Eye (tissue), 1 donor: ENCODE measurements around the gene NIPA2.

Experiments
- DNase-seq: peaks from one replicate; pipeline ENCODE4 v3.0.0-alpha.2; 2015

NIPA2 gene

DNA sequence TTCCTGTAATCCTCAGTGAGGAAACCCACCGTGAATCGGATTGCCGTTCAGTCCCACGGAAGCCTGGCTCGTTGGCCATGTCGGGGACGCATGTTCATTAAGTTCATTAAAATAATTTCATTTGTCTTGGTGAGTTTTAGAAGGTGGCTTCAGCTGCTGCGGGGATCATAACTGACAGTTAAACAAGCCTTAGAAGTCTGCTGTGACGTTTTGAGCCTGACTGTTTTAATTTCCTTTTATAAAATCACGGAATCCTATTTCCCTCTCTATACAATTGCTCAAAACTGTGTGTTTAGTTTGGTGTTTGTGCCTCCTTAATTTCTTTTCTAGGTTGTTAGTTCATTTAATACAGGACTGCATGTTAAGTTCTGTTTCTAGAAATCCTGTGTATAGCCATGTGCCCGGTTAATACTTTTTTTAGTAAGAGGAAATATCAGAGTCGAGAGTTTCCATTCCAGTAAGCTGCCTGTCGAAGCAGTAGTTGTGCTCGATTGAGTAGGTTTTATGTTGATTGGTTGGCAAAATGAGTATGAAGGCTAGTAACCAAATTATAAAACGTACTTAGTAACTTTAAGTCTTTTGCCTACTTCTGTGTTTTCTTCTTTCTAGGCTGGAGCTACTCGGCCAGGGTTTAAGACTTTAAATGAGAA, 705 bp downstream of the NIPA2 start:
- DNase-seq: peak; percentile 41

DNA sequence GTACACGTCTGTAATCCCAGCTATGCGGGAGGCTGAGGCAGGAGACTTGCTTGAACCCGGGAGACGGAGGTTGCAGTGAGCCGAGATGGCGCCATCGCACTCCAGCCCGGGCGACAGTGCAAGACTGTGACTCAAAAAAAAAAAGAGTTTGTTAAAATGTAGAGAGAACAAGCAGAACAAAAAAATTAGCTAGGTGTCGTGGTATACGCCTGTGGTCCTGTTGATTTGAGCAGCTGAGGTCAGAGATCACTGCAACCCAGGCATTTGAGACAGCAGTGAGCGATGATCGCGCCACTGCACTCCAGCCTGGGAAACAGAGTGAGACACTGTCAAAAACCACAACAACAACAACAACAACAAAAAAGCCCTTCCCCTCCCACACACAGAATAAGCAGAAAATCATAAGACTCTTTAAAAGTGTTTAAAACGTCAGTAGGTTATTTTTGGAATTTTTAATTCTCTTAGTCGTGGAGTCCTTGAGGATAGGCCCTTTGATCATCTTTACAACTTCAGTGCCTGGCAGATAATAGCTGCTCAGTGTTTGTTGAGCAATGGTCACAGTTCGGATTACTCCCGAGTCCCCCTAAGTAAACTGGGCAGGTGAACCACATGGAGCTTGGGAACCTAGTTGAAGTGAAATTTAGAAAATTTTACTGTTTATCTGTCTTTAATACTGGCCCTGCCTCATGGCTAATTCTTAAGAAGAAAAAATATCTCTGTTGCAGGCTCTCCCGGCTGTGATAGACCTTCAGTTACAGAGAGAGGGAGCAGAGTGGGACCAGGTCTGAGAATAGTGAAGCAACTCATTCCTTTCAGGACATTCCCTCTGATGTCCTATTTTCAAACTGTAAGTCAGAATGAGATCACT, 6.2 kb downstream of the NIPA2 start:
- DNase-seq: no peak

DNA sequence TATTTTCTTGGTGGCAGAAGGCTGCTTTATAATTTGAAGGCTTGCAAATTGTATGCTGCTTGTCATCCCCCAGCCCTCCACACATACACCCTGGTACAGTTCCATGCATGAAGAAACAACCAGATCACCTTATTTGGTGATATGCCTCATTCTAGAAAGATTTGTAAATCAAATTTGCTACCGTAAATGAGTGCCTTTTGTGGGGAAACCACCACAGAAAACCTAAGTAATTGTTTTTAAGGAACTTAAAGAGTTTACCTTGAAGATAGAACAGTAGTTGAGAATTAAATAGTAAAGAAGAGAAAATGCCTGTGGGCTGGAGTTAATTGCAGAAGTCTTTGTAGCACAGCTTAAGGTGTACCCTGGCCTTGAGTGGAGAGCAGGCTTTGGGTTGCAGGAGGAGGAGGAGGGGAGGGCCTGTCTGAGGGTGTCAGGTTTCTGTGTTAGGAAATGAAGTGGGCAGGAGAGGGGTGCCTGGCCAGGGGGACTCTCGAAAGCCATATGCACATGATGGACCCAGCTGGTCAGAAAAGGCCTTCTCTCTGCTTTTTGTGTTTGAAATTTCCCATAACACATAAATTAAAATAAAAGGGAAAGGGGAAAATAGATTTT, 6.9 kb downstream of the NIPA2 start:
- peak; percentile 12 for DNase-seq

GRCh38 chr15:22846073-22846472, 7.6 kb downstream of the NIPA2 start:
- no peak for DNase-seq

- no peak for DNase-seq
Measured at GRCh38 chr15:22850055-22850454, 11.6 kb downstream of the NIPA2 start.

- DNase-seq: no peak
Measured at GRCh38 chr15:22851513-22851912, 13.0 kb downstream of the NIPA2 start.

- no peak for DNase-seq
Measured at GRCh38 chr15:22855791-22856190, 17.3 kb downstream of the NIPA2 start.

DNA sequence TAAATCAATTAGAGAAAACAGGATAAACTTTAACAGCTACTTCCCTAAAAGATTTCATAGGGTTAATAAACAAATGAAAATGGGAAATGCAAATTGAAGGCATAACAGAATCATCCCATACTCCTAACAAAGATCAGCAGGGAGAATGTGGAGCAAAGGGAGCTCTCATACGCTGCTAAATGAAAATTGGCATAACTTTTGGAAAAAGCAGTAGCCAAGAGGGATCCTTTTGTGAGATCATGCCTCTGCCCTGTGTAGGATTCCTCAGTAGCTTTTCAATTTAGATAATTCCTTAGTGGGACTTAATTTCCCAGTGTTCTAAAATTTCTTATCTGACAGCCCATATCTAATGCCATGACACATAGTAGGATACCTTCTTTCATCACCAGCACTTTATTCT, 18.2 kb downstream of the NIPA2 start:
- DNase-seq: no peak

DNA sequence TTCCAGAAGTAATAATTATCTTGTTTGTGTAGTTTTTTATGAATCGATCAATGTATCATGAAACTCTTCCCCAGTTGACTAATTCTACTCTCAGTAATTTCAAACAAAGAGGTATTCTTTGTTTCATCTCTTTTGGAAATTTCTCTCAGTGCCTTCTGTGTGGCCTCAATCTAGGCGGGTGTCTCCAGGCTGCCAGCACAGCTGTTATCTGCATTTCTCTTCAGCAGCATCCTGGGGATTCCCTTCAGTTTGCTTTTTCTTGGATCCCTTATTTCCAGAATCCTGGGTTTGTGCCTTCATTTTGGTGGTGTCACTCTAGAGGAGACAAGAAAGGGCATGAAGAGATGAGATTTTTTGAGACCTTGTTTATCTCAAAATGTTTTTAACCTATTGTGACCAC, 22.7 kb downstream of the NIPA2 start:
- DNase-seq: no peak

DNA sequence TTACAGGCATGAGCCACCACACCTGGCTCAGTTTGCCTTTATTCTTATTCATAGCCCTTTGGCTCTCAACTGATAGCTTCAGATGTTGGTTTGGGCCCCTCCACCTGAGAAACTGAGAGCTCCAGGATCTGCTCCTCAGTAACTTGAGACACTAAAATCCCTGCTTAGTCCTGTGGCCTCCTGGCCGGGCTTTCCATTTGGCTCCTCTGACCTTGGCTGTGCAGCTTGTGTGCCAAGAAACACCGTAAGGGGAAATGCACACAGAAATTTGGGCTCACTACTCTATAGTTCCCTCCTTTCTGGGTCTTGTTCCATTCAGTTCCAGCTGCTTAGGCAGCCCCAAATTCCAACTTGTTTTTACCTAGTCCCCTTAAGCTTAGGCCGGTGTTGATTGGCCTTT, 24.9 kb downstream of the NIPA2 start:
- DNase-seq: no peak

- no peak for DNase-seq
Measured at GRCh38 chr15:22866079-22866478, 27.6 kb downstream of the NIPA2 start.

- DNase-seq: no peak
Measured at GRCh38 chr15:22867886-22868285, 29.4 kb downstream of the NIPA2 start.

- DNase-seq: no peak
Measured at GRCh38 chr15:22868495-22868894, 30.0 kb downstream of the NIPA2 start.

- DNase-seq: no peak
Measured at GRCh38 chr15:22868928-22869327, 30.5 kb downstream of the NIPA2 start.

GRCh38 chr15:22869856-22870255, 31.4 kb downstream of the NIPA2 start:
- no peak for DNase-seq

DNA sequence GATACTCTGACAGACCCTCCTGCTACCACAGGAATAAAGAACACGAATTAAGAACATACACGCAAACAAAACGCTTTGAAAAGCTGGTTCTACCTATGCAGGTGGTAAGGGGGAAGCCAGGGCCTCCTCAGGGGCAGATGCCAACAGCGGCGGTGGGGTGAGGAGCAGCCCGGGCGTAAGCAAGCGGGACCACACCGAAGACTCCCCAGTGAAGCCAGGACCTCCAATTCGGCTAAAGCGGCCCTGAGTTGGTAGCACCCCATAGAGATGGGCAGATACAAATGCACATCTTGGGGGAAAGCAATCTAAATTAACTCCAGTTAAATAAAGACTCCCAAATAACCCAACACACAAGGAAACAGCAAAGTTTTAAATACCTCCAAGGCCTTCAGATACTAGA, 32.4 kb downstream of the NIPA2 start:
- DNase-seq: no peak

- DNase-seq: no peak
Measured at GRCh38 chr15:22871481-22872086, 33.1 kb downstream of the NIPA2 start.

DNA sequence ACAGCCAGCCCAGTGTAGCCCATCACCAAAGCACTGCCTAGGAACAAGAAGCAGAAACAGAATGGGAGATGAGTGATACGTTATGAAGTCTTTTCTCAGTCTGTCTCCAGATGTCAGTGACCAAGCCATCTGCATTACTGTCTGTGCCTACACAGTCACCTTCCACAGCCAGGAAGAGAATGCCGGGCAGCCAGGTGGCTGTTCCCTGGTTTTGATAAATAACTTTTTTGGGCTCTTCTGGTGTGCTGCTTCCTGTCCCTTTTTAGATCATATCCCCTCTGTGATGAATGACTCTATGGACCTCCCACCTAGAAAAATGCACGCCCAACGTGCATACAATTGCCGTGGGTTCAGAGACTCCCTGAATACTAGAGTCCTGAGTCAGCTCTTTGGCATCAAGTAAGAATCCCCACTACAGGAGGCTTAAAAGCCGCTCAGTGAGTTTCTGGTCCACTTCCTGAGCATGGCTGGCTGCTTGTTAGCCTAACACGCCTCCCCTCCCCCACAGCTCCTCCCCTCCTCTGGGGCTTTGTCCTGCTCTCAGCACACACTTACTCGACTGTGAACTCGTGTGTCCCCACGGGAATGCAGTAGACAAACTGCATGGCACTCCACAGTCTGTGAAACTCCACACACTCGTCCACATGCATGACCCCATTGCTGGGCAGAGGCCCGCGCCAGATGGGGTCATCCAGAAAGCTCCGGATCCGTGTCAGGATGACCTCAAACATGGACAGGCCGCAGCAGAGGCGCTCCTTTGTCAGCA, 34.7 kb downstream of the NIPA2 start:
- peak; percentile 64 for DNase-seq

GRCh38 chr15:22873841-22874240, 35.4 kb downstream of the NIPA2 start:
- no peak for DNase-seq

DNA sequence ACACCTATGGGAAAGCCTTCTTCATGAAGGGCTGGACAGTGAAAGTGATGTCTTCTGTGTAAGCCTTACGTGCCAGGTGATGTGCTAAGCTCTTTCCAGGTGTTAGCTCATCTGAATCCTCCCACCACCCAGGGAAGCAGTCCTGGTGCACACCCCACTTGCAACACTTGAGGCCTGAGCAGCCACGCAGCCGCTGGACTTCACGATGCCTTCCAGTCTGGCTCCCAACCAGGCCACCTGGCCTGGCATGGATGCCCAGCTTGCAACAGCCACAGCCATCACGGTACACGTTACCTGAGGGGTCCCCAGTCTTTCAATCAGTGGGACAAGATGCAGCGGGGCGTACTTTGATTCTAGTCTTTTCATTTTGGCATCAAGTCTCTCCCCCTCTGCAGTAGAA, 35.8 kb downstream of the NIPA2 start:
- DNase-seq: no peak

DNA sequence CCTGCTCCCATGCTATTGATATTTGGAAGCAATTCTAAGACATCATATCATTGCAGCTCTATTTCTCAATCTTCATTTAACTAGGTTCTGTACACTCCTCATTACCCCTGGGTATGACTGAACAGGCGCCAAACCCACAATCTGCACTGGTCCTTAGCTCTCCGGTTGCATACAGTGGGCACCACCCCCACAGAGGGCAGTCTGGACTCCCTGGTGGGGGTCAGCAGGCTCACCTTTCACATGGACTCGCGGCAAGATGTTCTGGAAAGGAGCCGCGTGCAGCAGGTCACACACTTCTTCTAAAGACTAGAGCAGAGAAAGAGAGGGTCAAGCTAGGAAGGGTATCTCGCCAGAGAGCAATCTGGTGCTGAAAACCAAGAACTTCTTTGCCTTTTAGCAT, 36.5 kb downstream of the NIPA2 start:
- no peak for DNase-seq

DNA sequence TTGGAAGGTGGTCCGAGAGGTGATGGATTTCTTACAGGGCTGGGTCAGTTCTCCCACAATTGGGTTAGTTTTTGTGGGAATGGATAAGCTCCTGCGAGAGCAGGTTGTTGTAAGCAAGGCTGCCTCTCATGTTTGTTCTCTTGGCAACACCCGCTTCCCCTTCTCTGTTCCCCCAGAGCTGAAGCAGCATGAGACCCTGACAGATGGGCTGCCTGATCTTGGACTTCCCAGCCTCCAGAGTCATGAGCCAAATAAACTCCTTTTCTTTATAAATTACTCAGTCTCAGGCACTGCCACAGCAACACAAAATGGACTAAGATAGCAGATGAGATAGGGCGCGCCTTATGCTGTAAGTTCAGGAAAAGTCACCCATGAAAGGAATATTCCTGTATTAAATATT, 38.7 kb downstream of the NIPA2 start:
- no peak for DNase-seq

GRCh38 chr15:22877607-22878006, 39.1 kb downstream of the NIPA2 start:
- no peak for DNase-seq
